Natural killer cell (primary cell): ENCODE results near the gene VDAC1. TPM values are rescaled to one million over a fixed set of nuclear protein-coding genes. Genes with fewer than 3 reads are reported as not detected.
A peak's percentile ranks its signal among the peaks of the same experiment; 100 is the strongest.

ENCODE experiments used
- ATAC-seq, 3 donors: fragments of 150-1000 bp in 2 of 3; fragments of 200-7000 bp in 1 of 3; cut with Tn5 transposase; 1 replicate in 1 of 3; 2 replicates in 2 of 3; pipeline ENCODE4 v1.10.0; 2021; ENCODE audit warnings: mild to moderate bottlenecking in 2 of 3, moderate library complexity in 2 of 3
- DNase-seq, 2 donors: peaks; one replicate each; pipeline versions ENCODE4 v3.0.0 to v3.0.0-alpha.2; 2013 to 2021; ENCODE audit warnings: mixed read lengths in 1 of 2
- H3K27ac ChIP-seq: one replicate; pipeline ENCODE4 v1.5.1; 2013; ENCODE audit warnings: mild to moderate bottlenecking, low read length
- H3K27me3 ChIP-seq: one replicate; pipeline ENCODE4 v1.6.1; 2013; ENCODE audit warnings: low read length; ENCODE audit not compliant: control insufficient read depth, insufficient read depth
- H3K36me3 ChIP-seq: one replicate; pipeline ENCODE4 v1.6.1; 2013; ENCODE audit warnings: low read length; ENCODE audit not compliant: control insufficient read depth, insufficient read depth
- H3K4me1 ChIP-seq: one replicate; pipeline ENCODE4 v1.6.1; 2013; ENCODE audit warnings: low read length; ENCODE audit not compliant: control insufficient read depth, insufficient read depth
- H3K4me3 ChIP-seq: one replicate; pipeline ENCODE4 v1.5.1; 2013; ENCODE audit warnings: low read length
- H3K9me3 ChIP-seq: one replicate; pipeline ENCODE4 v1.6.1; 2013; ENCODE audit warnings: low read length; ENCODE audit not compliant: control insufficient read depth, insufficient read depth
- H3K27ac Mint-ChIP-seq, 2 donors: one replicate each; pipeline ENCODE4 v1.8.0; 2022; ENCODE audit warnings: mild to moderate bottlenecking in 2 of 2, mixed read lengths in 2 of 2, moderate library complexity in 1 of 2
- H3K27me3 Mint-ChIP-seq, 2 donors: one replicate each; pipeline ENCODE4 v1.8.0; 2022; ENCODE audit warnings: low read depth in 2 of 2, mixed read lengths in 2 of 2
- H3K36me3 Mint-ChIP-seq: one replicate; pipeline ENCODE4 v1.8.0; 2022; ENCODE audit warnings: mixed read lengths
- H3K4me1 Mint-ChIP-seq, 2 donors: one replicate each; pipeline ENCODE4 v1.8.0; 2022; ENCODE audit warnings: mixed read lengths in 2 of 2
- H3K4me3 Mint-ChIP-seq: one replicate; pipeline ENCODE4 v1.8.0; 2022; ENCODE audit warnings: mild to moderate bottlenecking, moderate library complexity, mixed read lengths
- H3K9me3 Mint-ChIP-seq, 2 donors: one replicate each; pipeline ENCODE4 v1.8.0; 2022; ENCODE audit warnings: mixed read lengths in 2 of 2
- CTCF ChIP-seq: fragments of 200-600 bp; IDR thresholded peaks from one replicate; pipeline ENCODE4 v1.8.0; 2022; ENCODE audit warnings: antibody characterized with exemption
- WGBS: methylation state at CpG from one replicate; pipeline ENCODE4 v1.1.7; 2013; ENCODE audit warnings: missing lambda C conversion rate; ENCODE audit not compliant: insufficient coverage; 5-methylcytosine and 5-hydroxymethylcytosine counted together
- intact Hi-C: fragments of 100-400 bp; cut with micrococcal nuclease; formaldehyde crosslinking; loops from one replicate; pipeline ENCODE4 v1.14.2; 2022
- total RNA-seq, 4 donors: library from RNA; stranded (reverse); fragments of 120-200 nt in 1 of 4; gene quantifications; one replicate each; pipeline versions ENCODE4 v1.2.3 to v1.2.4, GENCODE V29; 2013 to 2022

The VDAC1 gene
- total RNA-seq, 3 donors from 2014 or later (not counting 1 experiment from before 2014, with no cell fraction given), result 54.0 to 63.3 (median 60.2) TPM

DNA sequence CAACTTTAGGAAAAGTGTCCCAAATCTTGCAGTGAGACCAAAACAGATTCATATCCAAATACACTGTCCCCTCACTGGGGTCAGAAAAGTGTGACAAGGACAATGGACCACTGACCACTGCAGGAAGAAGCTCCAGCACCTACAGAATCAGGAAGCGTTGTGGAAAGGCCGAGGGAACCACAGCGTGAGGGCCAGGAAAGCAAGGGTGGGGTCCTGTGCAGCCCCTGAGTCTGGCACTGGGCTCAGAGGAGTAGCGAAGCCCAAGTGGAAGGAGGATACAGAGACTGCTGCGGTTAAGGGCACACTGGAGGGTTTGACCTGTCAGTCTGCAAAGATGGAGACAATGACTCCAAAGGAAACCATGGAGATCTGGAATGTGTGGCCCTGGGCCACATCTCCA, 73.2 kb downstream of the VDAC1 start:
- H3K9me3 ChIP-seq, result no peaks in the 10 kb centered on the region
- 89% methylated on average over 5 of the region's 5 CpGs for WGBS
- intact Hi-C loops, result no loop called here
- no peaks in the 10 kb centered on the region for H3K27me3 ChIP-seq
- H3K36me3 ChIP-seq, result no peaks in the 10 kb centered on the region
- ATAC-seq (no peak), DNase-seq (no peak)
- Mint-ChIP-seq H3K27ac (no peak overlapping the region), H3K9me3 (peaks cover 0 to 3% of the 10 kb centered on the region in 2 donors), H3K36me3 (no peaks in the 10 kb centered on the region), H3K4me3 (no peak overlapping the region), H3K27me3 (peaks cover 0 to 7% of the 10 kb centered on the region in 2 donors), H3K4me1 (peaks cover 14 to 18% of the 10 kb centered on the region in 2 donors)
- peaks cover 60% of the 10 kb centered on the region for H3K4me1 ChIP-seq
- TF ChIP-seq CTCF, result no peak
- H3K27ac ChIP-seq, result no peak overlapping the region
- no peak overlapping the region for H3K4me3 ChIP-seq

GRCh38 chr5:133930813-133931090, 74.0 kb downstream of the VDAC1 start:
- peak in 1 of 3 donors; percentile 3 for ATAC-seq
- Mint-ChIP-seq H3K27me3 (peaks cover 0 to 7% of the 10 kb centered on the region in 2 donors), H3K4me3 (peak overlapping the region; percentile 83), H3K36me3 (no peaks in the 10 kb centered on the region), H3K9me3 (no peaks in the 10 kb centered on the region), H3K4me1 (peaks cover 14 to 18% of the 10 kb centered on the region in 2 donors), H3K27ac (peak overlapping the region; percentile 80 to 93)
- Histone ChIP-seq H3K4me1 (peaks cover 56% of the 10 kb centered on the region), H3K36me3 (no peaks in the 10 kb centered on the region), H3K9me3 (no peaks in the 10 kb centered on the region), H3K27ac (peak overlapping the region; percentile 75), H3K27me3 (no peaks in the 10 kb centered on the region), H3K4me3 (no peak overlapping the region)
- no peak for DNase-seq
- TF ChIP-seq CTCF, result no peak
- intact Hi-C loops, result no loop called here
- no CpG with 5 or more reads among the region's 3 CpGs for WGBS

- 30% methylated on average over 16 of the region's 16 CpGs for WGBS
- Histone ChIP-seq H3K4me3 (peak overlapping the region; percentile 19), H3K9me3 (no peaks in the 10 kb centered on the region), H3K36me3 (no peaks in the 10 kb centered on the region), H3K27ac (peak overlapping the region; percentile 75), H3K27me3 (no peaks in the 10 kb centered on the region), H3K4me1 (peaks cover 56% of the 10 kb centered on the region)
- Mint-ChIP-seq H3K27me3 (peaks cover 2 to 7% of the 10 kb centered on the region in 2 donors), H3K27ac (peak overlapping the region; percentile 80 to 93), H3K9me3 (no peaks in the 10 kb centered on the region), H3K4me1 (peaks cover 14 to 18% of the 10 kb centered on the region in 2 donors), H3K36me3 (no peaks in the 10 kb centered on the region), H3K4me3 (peak overlapping the region; percentile 83)
- intact Hi-C loops, result no loop called here
- no peak for TF ChIP-seq CTCF
- DNase-seq, result peak; percentile 30 to 74
- ATAC-seq, result peak; percentile 67 to 90 (median 86)
These were observed 74.5 kb downstream of the VDAC1 start for GRCh38 chr5:133930061-133930812.
